OCI-LY7 (cell line): ENCODE measurements around the gene TNFRSF8.

ENCODE experiments used
- EZH2phosphoT487 ChIP-seq: fragments of 200-600 bp; sonication (generic); IDR thresholded peaks from 2 replicates; pipeline ENCODE4 v1.6.1; 2018; ENCODE audit warnings: low read depth, borderline replicate concordance, mild to moderate bottlenecking, mixed run types, antibody characterized with exemption, low read length, moderate library complexity, mixed read lengths
- TF ChIP-seq, protein P1 (sequence below): fragments of 200-600 bp; sonication (generic); conservative IDR thresholded peaks from 2 replicates; pipeline ENCODE4 v1.5.1; 2014; ENCODE audit warnings: mild to moderate bottlenecking, antibody characterized with exemption, low read length, moderate library complexity, mixed read lengths

DNA sequence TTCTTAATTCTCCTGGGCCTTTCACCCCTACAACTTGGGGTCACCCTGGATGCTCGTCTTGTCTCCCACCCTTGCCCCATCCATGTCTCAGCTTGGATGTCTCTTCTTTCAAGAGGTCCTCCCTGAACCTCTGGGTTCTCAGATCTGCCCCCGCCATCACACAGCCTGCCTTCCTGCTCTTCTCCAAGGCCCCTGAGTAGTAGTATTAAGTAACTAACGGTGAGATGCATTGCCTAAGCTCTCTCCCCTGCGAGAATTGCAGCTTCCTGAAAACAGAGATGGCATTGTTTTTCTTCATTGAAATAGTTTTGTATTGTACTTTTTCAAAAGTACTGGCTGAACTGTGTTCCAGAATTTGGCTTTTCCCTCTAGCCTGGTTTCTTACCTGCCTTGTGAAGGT lies 27.8 kb upstream of the TNFRSF8 start:
- TF ChIP-seq, protein P1, sequence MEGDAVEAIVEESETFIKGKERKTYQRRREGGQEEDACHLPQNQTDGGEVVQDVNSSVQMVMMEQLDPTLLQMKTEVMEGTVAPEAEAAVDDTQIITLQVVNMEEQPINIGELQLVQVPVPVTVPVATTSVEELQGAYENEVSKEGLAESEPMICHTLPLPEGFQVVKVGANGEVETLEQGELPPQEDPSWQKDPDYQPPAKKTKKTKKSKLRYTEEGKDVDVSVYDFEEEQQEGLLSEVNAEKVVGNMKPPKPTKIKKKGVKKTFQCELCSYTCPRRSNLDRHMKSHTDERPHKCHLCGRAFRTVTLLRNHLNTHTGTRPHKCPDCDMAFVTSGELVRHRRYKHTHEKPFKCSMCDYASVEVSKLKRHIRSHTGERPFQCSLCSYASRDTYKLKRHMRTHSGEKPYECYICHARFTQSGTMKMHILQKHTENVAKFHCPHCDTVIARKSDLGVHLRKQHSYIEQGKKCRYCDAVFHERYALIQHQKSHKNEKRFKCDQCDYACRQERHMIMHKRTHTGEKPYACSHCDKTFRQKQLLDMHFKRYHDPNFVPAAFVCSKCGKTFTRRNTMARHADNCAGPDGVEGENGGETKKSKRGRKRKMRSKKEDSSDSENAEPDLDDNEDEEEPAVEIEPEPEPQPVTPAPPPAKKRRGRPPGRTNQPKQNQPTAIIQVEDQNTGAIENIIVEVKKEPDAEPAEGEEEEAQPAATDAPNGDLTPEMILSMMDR = no peak
- no peak for TF ChIP-seq EZH2phosphoT487
